HAP-1 (cell line): ENCODE measurements around the gene POLR2F.

ENCODE experiments used
- DNase-seq, 2 experiments: peaks; one replicate each; pipeline ENCODE4 v3.0.0-alpha.2; 2016 to 2020; ENCODE audit warnings: low spot score in 2 of 2
- H3K27me3 ChIP-seq: fragments of 250-450 bp; sonication (Bioruptor Pico); 2 replicates; pipeline ENCODE4 v1.5.1; 2020; ENCODE audit warnings: low read depth, mild to moderate bottlenecking, moderate library complexity
- H3K36me3 ChIP-seq: fragments of 250-450 bp; sonication (Bioruptor Pico); replicated peaks from 2 replicates; pipeline ENCODE4 v1.5.1; 2020; ENCODE audit warnings: mild to moderate bottlenecking
- H3K4me1 ChIP-seq: fragments of 250-450 bp; sonication (Bioruptor Pico); 2 replicates; pipeline ENCODE4 v1.5.1; 2020; ENCODE audit warnings: mild to moderate bottlenecking
- H3K4me3 ChIP-seq: fragments of 250-450 bp; sonication (Bioruptor Pico); 2 replicates; pipeline ENCODE4 v1.5.1; 2020; ENCODE audit warnings: mild to moderate bottlenecking, moderate library complexity
- H3K9me3 ChIP-seq: fragments of 250-450 bp; sonication (Bioruptor Pico); 2 replicates; pipeline ENCODE4 v1.5.1; 2020; ENCODE audit warnings: mild to moderate bottlenecking, moderate library complexity
- in situ Hi-C: fragments of 300-500 bp; cut with MboI; formaldehyde crosslinking; loops from 3 replicates; pipeline ENCODE4 v1.14.3; 2020; ENCODE audit warnings: low sequenced_read_pairs, inconsistent platforms, mixed read lengths

POLR2F gene

GRCh38 chr22:37953437-37954179 is at the start of gene POLR2F, which contains the start of gene C22orf23:
Gene POLR2F (plus strand): TSS chr22:37953699. CDS start chr22:37953788, 89 bp downstream.
Gene C22orf23 (minus strand): TSS chr22:37953601. CDS start chr22:37953149, 452 bp downstream.
- Histone ChIP-seq H3K4me3 (peak within 1 kb of the TSS; percentile 100), H3K27me3 (no peaks in the 10 kb centered on the region), H3K9me3 (no peaks in the 10 kb centered on the region), H3K36me3 (peaks cover 24% of the 10 kb centered on the region), H3K4me1 (peaks cover 5% of the 10 kb centered on the region)
- DNase-seq = peak; percentile 94 to 96
- in situ Hi-C loops = loop anchor here (10.0 kb wide), 1 partner anchor 139 kb away; no protein-coding TSS in a partner anchor

- peak in 1 of 2 experiments; percentile 35 for DNase-seq
- H3K4me3 ChIP-seq = peak overlapping the region; percentile 28; the same call in 1 of the 2 replicates
- H3K36me3 ChIP-seq = no peaks in the 10 kb centered on the region
- no peaks in the 10 kb centered on the region for H3K9me3 ChIP-seq
- no peaks in the 10 kb centered on the region for H3K27me3 ChIP-seq
- H3K4me1 ChIP-seq = peaks cover 10% of the 10 kb centered on the region
- in situ Hi-C loops = no loop called here
Measured at GRCh38 chr22:37904572-37905533, 48.6 kb upstream of the POLR2F start.

GRCh38 chr22:37905534-37906363 is 47.8 kb upstream of the POLR2F start, which contains the start of gene MICALL1:
Gene MICALL1 (plus strand): TSS chr22:37906297. CDS start chr22:37906423, 126 bp downstream.
- Histone ChIP-seq H3K36me3 (no peaks in the 10 kb centered on the region), H3K4me3 (peak within 1 kb of the TSS; percentile 44), H3K4me1 (peaks cover 10% of the 10 kb centered on the region), H3K9me3 (no peaks in the 10 kb centered on the region), H3K27me3 (no peaks in the 10 kb centered on the region)
- in situ Hi-C loops = no loop called here
- peak; percentile 81 to 83 for DNase-seq

GRCh38 chr22:37906364-37907008 is 47.0 kb upstream of the POLR2F start:
- H3K36me3 ChIP-seq = no peaks in the 10 kb centered on the region
- H3K4me1 ChIP-seq = peaks cover 10% of the 10 kb centered on the region
- no peaks in the 10 kb centered on the region for H3K9me3 ChIP-seq
- in situ Hi-C loops = no loop called here
- peak overlapping the region; percentile 44 for H3K4me3 ChIP-seq
- H3K27me3 ChIP-seq = no peaks in the 10 kb centered on the region
- peak in 1 of 2 experiments; percentile 56 for DNase-seq

GRCh38 chr22:37907036-37907954 is 46.2 kb upstream of the POLR2F start:
- no peak for DNase-seq
- H3K36me3 ChIP-seq = peaks cover 3% of the 10 kb centered on the region; the same call in 1 of the 2 replicates
- H3K4me1 ChIP-seq = peaks cover 10% of the 10 kb centered on the region
- H3K9me3 ChIP-seq = no peaks in the 10 kb centered on the region
- H3K27me3 ChIP-seq = no peaks in the 10 kb centered on the region
- in situ Hi-C loops = no loop called here
- H3K4me3 ChIP-seq = peak overlapping the region; percentile 44

GRCh38 chr22:37909766-37910165 is 43.7 kb upstream of the POLR2F start:
- Histone ChIP-seq H3K4me1 (peaks cover 10% of the 10 kb centered on the region), H3K27me3 (no peaks in the 10 kb centered on the region)
- no peak for DNase-seq

GRCh38 chr22:37910890-37911672 is 42.4 kb upstream of the POLR2F start:
- H3K27me3 ChIP-seq = no peaks in the 10 kb centered on the region
- no peak overlapping the region for H3K4me3 ChIP-seq
- DNase-seq = no peak
- no peaks in the 10 kb centered on the region for H3K9me3 ChIP-seq
- peaks cover 3% of the 10 kb centered on the region; the same call in 1 of the 2 replicates for H3K4me1 ChIP-seq
- in situ Hi-C loops = no loop called here
- peaks cover 7% of the 10 kb centered on the region for H3K36me3 ChIP-seq

More at GRCh38 chr22:37909766-37910165, 43.7 kb upstream of the POLR2F start:
- no peaks in the 10 kb centered on the region for H3K9me3 ChIP-seq
- no peak overlapping the region for H3K4me3 ChIP-seq
- in situ Hi-C loops = no loop called here
- H3K36me3 ChIP-seq = peaks cover 7% of the 10 kb centered on the region

GRCh38 chr22:37911697-37912096 is 41.8 kb upstream of the POLR2F start:
- Histone ChIP-seq H3K27me3 (no peaks in the 10 kb centered on the region), H3K36me3 (peaks cover 7% of the 10 kb centered on the region), H3K9me3 (no peaks in the 10 kb centered on the region), H3K4me3 (no peak overlapping the region), H3K4me1 (peaks cover 3% of the 10 kb centered on the region; the same call in 1 of the 2 replicates)
- in situ Hi-C loops = no loop called here
- DNase-seq = peak in 1 of 2 experiments; percentile 48

- DNase-seq = no peak
- H3K4me3 ChIP-seq = no peak overlapping the region
- H3K36me3 ChIP-seq = peaks cover 10% of the 10 kb centered on the region
- H3K9me3 ChIP-seq = no peaks in the 10 kb centered on the region
- no peaks in the 10 kb centered on the region for H3K4me1 ChIP-seq
- H3K27me3 ChIP-seq = no peaks in the 10 kb centered on the region
- in situ Hi-C loops = no loop called here
Measured at GRCh38 chr22:37912171-37912570, 41.3 kb upstream of the POLR2F start.

GRCh38 chr22:37913233-37913721 is 40.2 kb upstream of the POLR2F start:
- Histone ChIP-seq H3K27me3 (no peaks in the 10 kb centered on the region), H3K4me1 (no peaks in the 10 kb centered on the region), H3K9me3 (no peaks in the 10 kb centered on the region), H3K36me3 (peaks cover 16% of the 10 kb centered on the region), H3K4me3 (no peak overlapping the region)
- no peak for DNase-seq
- in situ Hi-C loops = no loop called here

GRCh38 chr22:37916311-37916710 is 37.2 kb upstream of the POLR2F start:
- no peak for DNase-seq
- no peaks in the 10 kb centered on the region for H3K27me3 ChIP-seq
- H3K9me3 ChIP-seq = no peaks in the 10 kb centered on the region
- peaks cover 16% of the 10 kb centered on the region for H3K36me3 ChIP-seq
- H3K4me3 ChIP-seq = no peak overlapping the region
- in situ Hi-C loops = no loop called here
- no peaks in the 10 kb centered on the region for H3K4me1 ChIP-seq
